OCI-LY1 (cell line): ENCODE data around the gene NEGR1.

ENCODE experiments used
- H2AFZ ChIP-seq: fragments of 200-600 bp; sonication (generic), shearing (Covaris generic); 2 replicates; pipeline ENCODE4 v1.6.0; 2014; ENCODE audit warnings: antibody characterized with exemption, mild to moderate bottlenecking, low read length
- H3F3A ChIP-seq: fragments of 200-600 bp; sonication (generic), shearing (Covaris generic); 2 replicates; pipeline ENCODE4 v1.6.0; 2014; ENCODE audit warnings: mild to moderate bottlenecking, antibody characterized with exemption, low read length, moderate library complexity; ENCODE audit not compliant: insufficient read depth
- H3K27ac ChIP-seq: fragments of 200-600 bp; sonication (generic); 2 replicates; pipeline ENCODE4 v1.5.1; 2014; ENCODE audit warnings: low read length, mixed run types, mild to moderate bottlenecking, low read depth; ENCODE audit not compliant: poor library complexity, severe bottlenecking
- H3K27me3 ChIP-seq: fragments of 200-600 bp; sonication (generic); 2 replicates; pipeline ENCODE4 v1.6.0; 2014; ENCODE audit warnings: antibody characterized with exemption, mild to moderate bottlenecking, low read length, moderate library complexity; ENCODE audit not compliant: insufficient read depth
- H3K36me3 ChIP-seq: fragments of 200-600 bp; sonication (generic); 2 replicates; pipeline ENCODE4 v1.6.1; 2014; ENCODE audit warnings: mild to moderate bottlenecking, antibody characterized with exemption, low read length, moderate library complexity, mixed read lengths; ENCODE audit not compliant: insufficient read depth
- H3K4me1 ChIP-seq: fragments of 200-600 bp; sonication (generic); 2 replicates; pipeline ENCODE4 v1.5.1; 2014; ENCODE audit warnings: mild to moderate bottlenecking, low read length, moderate library complexity; ENCODE audit not compliant: insufficient read depth, severe bottlenecking
- H3K4me2 ChIP-seq: fragments of 200-600 bp; sonication (generic), shearing (Covaris generic); 2 replicates; pipeline ENCODE4 v1.6.1; 2014; ENCODE audit warnings: low read length
- H3K4me3 ChIP-seq: fragments of 200-600 bp; sonication (generic); 2 replicates; pipeline ENCODE4 v1.5.1; 2014; ENCODE audit warnings: low read length, low read depth, mild to moderate bottlenecking, mixed read lengths; ENCODE audit not compliant: poor library complexity, severe bottlenecking
- H3K79me2 ChIP-seq: fragments of 200-600 bp; shearing (Covaris generic); 2 replicates; pipeline ENCODE4 v1.6.1; 2016; ENCODE audit warnings: mixed run types, low read length, mixed read lengths; ENCODE audit not compliant: insufficient read depth
- H3K9ac ChIP-seq: fragments of 200-600 bp; sonication (generic), shearing (Covaris generic); 2 replicates; pipeline ENCODE4 v1.6.1; 2014; ENCODE audit warnings: mild to moderate bottlenecking, low read length, mixed read lengths
- H3K9me2 ChIP-seq: fragments of 200-600 bp; sonication (generic), shearing (Covaris generic); 2 replicates; pipeline ENCODE4 v1.6.1; 2014; ENCODE audit warnings: low read depth, mild to moderate bottlenecking, low read length, mixed read lengths
- H3K9me3 ChIP-seq: fragments of 200-600 bp; shearing (Covaris generic); 2 replicates; pipeline ENCODE4 v1.6.1; 2014; ENCODE audit warnings: low read length, mixed read lengths
- H4K20me1 ChIP-seq: fragments of 200-600 bp; sonication (generic), shearing (Covaris generic); 2 replicates; pipeline ENCODE4 v1.6.0; 2016; ENCODE audit warnings: mild to moderate bottlenecking, low read length; ENCODE audit not compliant: insufficient read depth
- EZH2 ChIP-seq: fragments of 200-600 bp; sonication (generic), shearing (Covaris generic); IDR thresholded peaks from 2 replicates; pipeline ENCODE4 v1.8.0; 2017; ENCODE audit warnings: borderline replicate concordance, mixed run types, mild to moderate bottlenecking, antibody characterized with exemption, low read length, moderate library complexity, mixed read lengths
- TF ChIP-seq, protein P1 (sequence below): fragments of 200-600 bp; sonication (generic), shearing (Covaris generic); IDR thresholded peaks from 2 replicates; pipeline ENCODE4 v1.5.1; 2017; ENCODE audit warnings: mild to moderate bottlenecking, antibody characterized with exemption, low read length, moderate library complexity, mixed read lengths

The NEGR1 gene

DNA sequence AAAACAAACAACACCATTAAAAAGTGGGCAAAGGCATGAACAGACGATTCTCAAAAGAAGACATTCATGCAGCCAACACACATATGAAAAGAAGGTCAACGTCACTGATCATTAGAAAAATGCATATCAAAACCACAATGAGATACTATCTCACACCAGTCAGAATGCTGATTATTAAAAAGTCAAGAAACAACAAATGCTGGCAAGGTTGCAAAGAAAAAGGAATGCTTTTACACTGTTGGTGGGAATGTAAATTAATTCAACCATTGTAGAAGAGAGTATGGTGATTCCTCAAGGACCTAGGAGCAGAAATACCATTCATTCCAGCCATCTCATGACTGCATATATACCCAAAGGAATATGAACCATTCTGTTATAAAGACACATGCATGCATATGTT lies 419.6 kb downstream of the NEGR1 start:
- Histone ChIP-seq H3K4me2 (no peak overlapping the region), H3K9ac (no peak overlapping the region), H3K9me2 (no peaks in the 10 kb centered on the region; the same call in 1 of the 2 replicates), H3K27ac (no peak overlapping the region), H3K9me3 (no peaks in the 10 kb centered on the region), H3K36me3 (no peaks in the 10 kb centered on the region), H3K4me3 (no peak overlapping the region), H3K4me1 (no peaks in the 10 kb centered on the region), H4K20me1 (no peaks in the 10 kb centered on the region), H3F3A (no peaks in the 10 kb centered on the region), H3K79me2 (no peaks in the 10 kb centered on the region), H3K27me3 (no peaks in the 10 kb centered on the region), H2AFZ (no peak overlapping the region)
- no peak for TF ChIP-seq EZH2
- TF ChIP-seq, protein P1, sequence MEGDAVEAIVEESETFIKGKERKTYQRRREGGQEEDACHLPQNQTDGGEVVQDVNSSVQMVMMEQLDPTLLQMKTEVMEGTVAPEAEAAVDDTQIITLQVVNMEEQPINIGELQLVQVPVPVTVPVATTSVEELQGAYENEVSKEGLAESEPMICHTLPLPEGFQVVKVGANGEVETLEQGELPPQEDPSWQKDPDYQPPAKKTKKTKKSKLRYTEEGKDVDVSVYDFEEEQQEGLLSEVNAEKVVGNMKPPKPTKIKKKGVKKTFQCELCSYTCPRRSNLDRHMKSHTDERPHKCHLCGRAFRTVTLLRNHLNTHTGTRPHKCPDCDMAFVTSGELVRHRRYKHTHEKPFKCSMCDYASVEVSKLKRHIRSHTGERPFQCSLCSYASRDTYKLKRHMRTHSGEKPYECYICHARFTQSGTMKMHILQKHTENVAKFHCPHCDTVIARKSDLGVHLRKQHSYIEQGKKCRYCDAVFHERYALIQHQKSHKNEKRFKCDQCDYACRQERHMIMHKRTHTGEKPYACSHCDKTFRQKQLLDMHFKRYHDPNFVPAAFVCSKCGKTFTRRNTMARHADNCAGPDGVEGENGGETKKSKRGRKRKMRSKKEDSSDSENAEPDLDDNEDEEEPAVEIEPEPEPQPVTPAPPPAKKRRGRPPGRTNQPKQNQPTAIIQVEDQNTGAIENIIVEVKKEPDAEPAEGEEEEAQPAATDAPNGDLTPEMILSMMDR, result no peak

DNA sequence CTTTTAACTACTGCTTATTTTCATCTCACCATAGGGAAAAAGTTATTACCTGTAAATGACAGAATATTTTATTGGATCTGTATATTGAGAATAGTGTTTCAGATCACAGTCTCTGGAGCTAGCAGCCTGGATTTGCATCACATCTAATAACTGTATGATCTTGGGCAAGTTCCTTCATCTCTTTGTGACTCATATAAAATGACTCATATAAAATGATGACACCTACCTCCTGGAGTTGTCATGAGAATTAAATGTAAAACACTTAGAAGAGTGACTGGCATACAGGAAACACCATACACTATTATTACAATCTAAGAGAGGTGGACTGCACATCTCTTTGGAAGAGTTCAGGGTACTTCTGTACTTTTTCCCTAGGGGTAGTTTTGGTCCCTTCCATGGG lies 421.3 kb downstream of the NEGR1 start:
- Histone ChIP-seq H3K27me3 (no peaks in the 10 kb centered on the region), H3K9me3 (no peaks in the 10 kb centered on the region), H3K27ac (no peak overlapping the region), H2AFZ (no peak overlapping the region), H3K9me2 (no peaks in the 10 kb centered on the region), H3K4me2 (no peak overlapping the region), H3K4me3 (no peak overlapping the region), H3K9ac (no peak overlapping the region), H3F3A (no peaks in the 10 kb centered on the region), H3K36me3 (no peaks in the 10 kb centered on the region), H4K20me1 (no peaks in the 10 kb centered on the region), H3K4me1 (peaks cover 9% of the 10 kb centered on the region), H3K79me2 (no peaks in the 10 kb centered on the region)
- TF ChIP-seq EZH2, result no peak
- TF ChIP-seq, protein P1, result no peak

DNA sequence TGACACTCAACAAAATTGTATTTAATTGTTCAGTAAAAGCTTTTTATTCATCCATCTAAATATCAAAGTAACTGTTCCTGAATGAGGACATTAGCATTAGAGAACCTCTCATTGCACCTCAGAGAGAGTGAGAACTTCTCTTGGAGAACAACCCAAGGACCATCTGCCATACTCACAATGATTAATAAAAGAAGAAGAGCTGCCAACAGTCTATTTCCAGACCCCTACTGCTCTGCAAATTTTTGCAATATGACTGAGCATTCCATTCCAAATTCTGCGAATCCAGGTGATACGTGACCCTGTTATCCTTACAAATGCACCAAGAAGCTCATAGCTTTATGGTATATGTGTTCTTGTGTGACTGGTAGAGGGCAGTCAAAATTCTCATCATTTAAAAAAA lies 422.5 kb downstream of the NEGR1 start:
- no peak overlapping the region for H2AFZ ChIP-seq
- H3K9me3 ChIP-seq, result no peaks in the 10 kb centered on the region
- H3K4me1 ChIP-seq, result peaks cover 9% of the 10 kb centered on the region
- no peaks in the 10 kb centered on the region for H3K36me3 ChIP-seq
- H3K4me3 ChIP-seq, result no peak overlapping the region
- H3K9ac ChIP-seq, result no peak overlapping the region
- no peak for TF ChIP-seq EZH2
- TF ChIP-seq, protein P1, result no peak
- no peaks in the 10 kb centered on the region for H3K27me3 ChIP-seq
- no peaks in the 10 kb centered on the region for H3K9me2 ChIP-seq
- no peaks in the 10 kb centered on the region for H3K79me2 ChIP-seq
- H3K27ac ChIP-seq, result no peak overlapping the region
- H4K20me1 ChIP-seq, result no peaks in the 10 kb centered on the region
- no peaks in the 10 kb centered on the region for H3F3A ChIP-seq
- no peak overlapping the region for H3K4me2 ChIP-seq
